NCI-H524 treated with DMSO at 0.1 percent for 48 hours (cell line): ENCODE measurements around the gene ADGRG4.
"Not testable (repeated sequence)": the region's sequence is repeated elsewhere in the genome, so short reads cannot be mapped to it uniquely, and the experiment has no call there.

Source experiments
- DNase-seq: peaks from one replicate; lab custom pipeline; 2025; lab: John Stamatoyannopoulos, UW

The ADGRG4 gene

DNA sequence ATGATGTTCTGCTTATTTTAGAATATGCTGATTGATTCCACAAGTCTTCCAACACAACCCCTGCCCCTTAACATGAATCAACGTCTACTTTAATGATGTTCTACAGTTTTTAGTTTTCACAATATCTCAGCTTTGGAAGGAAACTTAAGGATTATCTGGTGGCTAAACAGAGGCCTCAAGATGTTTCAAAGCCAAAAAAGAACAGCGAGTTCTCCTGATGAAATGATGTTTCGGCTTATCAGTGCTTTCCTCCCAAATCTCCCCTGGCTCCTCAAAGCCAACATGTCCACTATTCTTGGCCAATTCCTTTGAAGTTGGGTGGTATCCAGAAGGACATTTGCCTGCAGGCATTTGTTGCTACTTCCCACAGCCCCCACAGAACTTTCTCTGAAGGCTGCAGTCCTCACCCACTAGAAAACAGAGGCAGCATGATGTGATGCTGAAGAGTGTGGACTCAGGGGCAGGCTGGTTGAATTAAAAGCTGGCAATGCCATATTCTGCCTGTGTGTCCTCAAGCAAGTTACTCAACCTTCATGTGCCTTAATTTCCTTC lies 87.3 kb downstream of the ADGRG4 start:
- no peak for DNase-seq

DNA sequence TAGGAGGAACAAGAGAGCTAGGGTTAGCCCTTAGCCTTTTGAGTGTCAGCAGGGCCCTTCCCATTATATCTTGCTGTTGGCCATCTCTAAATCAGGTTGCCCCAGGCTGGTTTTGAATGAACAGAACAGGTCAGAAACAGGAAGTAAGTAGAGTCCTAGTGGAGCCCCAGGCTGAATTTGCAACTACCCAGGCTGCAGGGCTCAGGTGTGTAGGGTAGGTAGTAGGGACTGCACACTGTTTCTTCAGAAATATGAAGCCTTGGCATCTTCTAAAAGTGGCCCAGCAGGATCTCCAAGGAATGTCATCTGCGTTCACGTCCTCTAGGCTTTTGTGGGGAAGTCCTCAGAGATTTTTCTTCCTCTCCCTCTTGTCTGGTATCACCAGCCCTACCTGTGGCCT lies 90.2 kb downstream of the ADGRG4 start:
- no peak for DNase-seq

DNA sequence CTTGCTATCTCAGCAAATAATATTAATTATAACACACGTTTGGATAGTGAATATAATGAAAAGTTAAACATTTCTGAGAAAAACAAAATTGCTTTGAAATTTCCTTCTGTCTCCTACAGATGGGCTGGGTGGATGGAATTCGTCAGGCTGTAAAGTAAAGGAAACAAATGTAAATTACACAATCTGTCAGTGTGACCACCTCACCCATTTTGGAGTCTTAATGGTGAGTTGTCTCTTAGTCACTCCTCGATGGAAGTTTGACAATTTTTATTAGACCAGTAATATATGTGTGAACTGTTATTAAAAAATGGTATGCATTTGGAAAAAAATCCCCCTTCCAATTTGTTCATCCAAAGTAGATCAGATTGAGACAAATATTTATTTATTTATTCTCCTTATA lies 94.5 kb downstream of the ADGRG4 start:
- no peak for DNase-seq

DNA sequence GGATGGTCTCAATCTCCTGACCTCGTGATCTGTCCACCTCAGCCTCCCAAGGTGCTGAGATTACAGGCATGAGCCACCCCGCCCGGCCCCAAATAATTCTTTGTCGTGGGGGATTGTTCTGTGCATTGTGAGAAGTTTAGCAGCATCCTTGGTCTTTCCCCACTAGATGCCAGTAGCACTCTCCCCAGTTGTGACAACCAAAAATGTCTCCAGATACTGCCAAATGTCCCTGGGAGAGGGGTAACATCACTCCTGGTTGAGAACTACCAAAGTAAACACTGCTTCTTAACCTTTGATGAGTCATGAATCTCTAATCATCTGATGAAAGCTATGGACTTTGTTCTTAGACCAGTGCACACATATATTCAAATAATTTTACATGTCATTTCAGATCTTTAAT lies 96.2 kb downstream of the ADGRG4 start:
- DNase-seq, result no peak

DNA sequence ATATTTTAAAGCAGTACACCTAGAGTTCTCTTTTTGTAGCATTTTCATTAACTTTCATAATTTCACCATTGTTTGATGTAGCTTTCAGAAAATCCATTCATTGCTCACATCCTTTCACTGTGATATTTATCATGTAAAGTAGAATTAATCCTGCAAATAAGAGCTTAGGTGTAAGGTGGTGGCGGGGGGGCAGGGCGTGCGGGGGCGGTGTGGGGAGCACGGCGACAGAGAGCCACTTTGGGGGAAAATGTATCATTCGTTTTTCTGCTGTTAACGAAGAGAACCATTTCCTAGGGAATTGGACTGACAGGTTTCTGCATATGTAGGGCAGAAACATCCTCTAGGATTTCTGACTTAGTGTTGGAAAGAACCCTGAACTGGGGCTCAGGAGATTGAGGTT lies 104.4 kb downstream of the ADGRG4 start:
- no peak for DNase-seq

DNA sequence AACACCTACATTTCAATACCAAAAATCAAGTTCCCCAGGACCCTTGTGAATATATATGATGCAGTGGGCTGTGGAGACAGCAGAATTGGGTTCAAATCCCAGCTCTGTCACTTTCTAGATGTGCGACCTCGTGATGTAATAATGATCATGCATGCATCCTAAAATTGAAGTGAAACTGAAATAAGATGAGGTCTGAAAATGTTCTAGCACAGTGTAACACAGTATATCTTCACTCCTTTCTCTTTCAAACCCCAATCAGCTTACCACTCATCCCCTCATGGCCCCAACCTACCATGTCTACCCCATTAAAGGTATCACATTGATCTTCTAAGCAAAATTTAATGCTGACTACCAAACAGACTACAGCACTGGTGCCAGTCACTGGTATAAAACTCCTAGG lies 117.0 kb downstream of the ADGRG4 start:
- no peak for DNase-seq

DNA sequence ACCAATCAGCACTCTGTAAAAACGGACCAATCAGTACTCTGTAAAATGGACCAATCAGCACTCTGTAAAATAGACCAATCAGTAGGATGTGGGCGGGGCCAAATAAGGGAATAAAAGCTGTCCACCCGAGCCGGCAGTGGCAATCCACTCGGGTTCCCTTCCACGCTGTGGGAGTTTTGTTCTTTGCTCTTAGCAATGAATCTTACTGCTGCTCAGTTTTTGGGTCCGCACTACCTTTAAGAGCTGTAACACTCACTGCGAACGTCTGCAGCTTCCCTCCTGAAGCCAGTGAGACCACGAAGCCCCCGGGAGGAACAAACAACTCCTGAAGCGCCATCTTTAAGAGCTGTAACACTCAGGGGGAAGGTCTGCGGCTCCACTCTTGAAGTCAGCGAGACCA lies 120.6 kb downstream of the ADGRG4 start:
- no peak for DNase-seq

DNA sequence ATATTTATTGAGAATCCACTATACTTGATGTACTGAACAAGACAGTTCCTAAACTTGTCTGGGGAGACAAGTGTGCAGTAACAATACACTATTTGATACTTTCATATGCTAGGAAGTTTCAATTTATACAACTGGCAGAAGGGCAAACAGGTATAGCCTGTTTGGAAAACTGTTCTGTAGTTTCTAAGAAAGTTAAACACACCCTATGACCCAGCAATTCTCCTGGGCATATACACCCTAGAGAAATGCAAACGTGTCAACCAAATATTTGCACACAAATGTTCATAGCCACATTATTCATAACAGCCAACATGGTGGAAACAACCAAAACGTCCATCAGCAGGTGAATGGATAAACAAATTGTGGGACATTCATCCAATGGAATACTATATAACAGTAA lies 123.0 kb downstream of the ADGRG4 start:
- no peak for DNase-seq

DNA sequence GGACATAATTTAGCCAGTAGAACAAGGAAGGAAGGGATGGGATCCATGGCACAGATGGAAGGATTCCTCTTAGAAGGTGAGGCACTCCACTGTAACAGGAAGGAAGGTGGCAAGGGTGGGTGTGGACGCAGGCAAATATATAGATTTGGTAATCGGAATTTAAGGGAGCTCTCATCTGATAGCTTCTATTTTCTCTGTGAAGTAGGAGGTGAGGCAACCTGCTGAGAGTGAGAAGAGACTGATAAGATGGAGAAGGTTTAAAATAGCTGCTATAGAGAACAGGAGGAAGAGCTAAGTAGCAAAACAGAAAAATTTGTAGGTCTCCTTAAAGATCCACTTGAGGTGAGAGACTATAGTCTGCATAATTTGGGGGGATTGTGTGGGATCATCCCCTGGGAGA lies 125.2 kb downstream of the ADGRG4 start:
- no peak for DNase-seq

DNA sequence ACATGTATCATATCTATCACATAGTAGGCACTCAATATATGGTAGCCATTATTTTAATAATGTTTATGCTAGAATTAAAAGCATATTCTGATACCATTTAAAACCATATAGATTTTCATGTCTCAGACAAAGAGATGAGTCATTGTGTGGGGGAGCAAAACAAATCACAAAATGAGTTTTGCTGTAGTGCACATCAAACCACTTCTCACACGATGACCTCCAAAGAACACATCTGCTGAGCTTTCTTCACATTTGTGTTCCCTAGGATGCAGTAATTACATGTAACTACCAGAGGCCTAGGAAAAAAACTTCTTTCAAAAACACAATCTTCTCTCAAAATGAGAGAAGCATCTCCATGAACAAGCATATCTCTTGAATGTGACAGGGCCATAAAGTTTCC lies 130.9 kb downstream of the ADGRG4 start:
- DNase-seq, result no peak

DNA sequence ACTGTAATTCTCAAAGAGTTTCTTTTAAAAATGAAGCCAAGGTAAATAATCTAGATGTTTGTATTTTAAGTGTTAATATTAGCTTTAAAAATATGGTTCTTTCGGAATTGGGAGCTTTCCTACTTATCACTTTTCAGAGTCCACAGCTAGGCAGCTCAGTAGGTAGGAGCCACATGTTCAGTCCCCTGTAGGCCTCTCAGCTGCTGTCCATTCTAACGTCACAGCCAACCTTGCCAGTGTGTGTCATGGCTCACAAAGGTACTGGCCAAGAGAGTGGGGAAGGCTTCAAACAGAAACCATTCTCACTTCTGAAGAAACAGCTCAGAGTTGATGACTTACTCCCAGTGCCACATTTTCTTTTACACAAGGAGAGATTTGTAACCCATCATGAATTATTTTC lies 137.0 kb downstream of the ADGRG4 start:
- no peak for DNase-seq

DNA sequence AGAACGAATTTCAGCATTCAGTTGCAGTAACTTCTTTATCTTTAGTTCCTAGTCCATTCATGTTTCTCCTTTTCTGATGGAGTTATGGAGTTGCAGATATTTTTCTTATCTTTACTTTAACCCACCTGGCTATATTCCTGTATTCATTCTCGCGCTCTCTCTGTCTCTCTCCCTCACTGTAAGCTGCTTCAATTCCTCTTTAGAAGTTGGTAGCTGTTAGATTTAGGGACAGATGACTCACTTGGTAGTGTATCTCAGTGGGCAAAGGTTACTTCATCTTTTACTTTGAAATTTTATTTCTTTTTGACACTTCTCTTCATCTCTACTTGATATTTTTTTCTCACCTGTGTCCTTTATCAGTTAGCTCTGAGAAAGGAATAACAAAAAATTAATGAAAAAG lies 137.4 kb downstream of the ADGRG4 start:
- no peak for DNase-seq

DNA sequence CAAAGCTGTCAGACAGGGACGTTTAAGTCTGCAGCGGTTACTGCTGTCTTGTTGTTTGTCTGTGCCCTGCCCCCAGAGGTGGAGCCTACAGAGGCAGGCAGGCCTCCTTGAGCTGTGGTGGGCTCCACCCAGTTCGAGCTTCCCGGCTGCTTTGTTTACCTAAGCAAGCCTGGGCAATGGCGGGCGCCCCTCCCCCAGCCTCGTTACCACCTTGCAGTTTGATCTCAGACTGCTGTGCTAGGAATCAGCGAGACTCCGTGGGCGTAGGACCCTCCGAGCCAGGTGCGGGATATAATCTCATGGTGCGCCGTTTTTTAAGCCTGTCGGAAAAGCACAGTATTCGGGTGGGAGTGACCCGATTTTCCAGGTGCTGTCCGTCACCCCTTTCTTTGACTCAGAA lies 144.9 kb downstream of the ADGRG4 start:
- DNase-seq, result not testable (repeated sequence)

DNA sequence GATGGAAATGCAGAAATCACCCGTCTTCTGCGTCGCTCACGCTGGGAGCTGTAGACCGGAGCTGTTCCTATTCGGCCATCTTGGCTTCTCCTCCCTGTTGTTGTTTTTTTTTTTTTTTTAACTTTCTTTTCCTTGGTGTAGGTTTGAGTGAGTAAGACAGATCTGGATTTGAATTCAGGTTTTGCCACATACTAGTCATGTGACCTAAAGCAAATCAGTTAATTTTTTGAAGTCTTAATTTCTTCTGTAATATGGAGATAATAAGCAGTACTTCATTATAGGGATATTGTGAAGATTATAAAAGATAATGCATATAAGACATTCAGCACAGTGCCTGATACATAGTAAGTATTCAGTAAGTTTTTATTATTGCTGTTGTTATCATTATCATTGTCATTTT lies 145.4 kb downstream of the ADGRG4 start:
- DNase-seq, result no peak

DNA sequence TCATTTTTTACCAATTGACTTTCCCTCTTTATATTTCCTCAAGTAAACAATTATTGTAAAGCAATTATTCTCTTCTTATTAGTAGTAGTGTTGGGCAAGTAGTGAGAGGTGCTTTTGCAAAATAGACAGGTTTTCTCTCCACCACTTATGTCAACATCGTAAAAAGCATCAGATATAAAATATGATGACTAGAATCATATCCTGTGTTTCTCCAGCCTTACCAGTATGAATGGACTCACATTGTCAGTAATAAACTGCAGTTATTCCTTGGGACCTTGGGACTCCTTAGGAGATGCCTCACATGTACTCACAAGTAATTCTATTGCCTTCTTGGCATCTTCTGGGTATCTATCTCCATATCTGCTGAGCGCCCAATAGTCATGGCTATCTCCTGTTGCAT lies 146.5 kb downstream of the ADGRG4 start:
- DNase-seq, result no peak

DNA sequence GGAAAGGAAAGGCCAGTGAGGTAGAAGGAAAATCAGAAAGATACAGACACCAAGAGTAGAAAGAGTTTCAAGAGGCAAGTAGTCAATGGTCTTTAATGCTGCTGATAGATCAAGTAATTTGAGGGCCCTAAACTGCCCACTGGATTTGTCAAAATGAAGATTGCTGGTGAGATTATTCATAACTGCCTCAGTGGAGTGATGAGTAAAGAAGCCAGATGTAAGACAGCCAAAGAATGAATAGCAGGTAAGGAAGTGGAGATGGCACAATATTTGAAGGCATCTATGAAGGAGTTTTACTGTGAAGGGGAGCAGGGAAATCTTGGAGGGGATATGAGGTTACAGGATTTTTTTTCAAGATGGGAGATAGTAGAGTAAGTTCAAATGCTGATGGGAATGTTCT lies 147.2 kb downstream of the ADGRG4 start:
- DNase-seq, result no peak

DNA sequence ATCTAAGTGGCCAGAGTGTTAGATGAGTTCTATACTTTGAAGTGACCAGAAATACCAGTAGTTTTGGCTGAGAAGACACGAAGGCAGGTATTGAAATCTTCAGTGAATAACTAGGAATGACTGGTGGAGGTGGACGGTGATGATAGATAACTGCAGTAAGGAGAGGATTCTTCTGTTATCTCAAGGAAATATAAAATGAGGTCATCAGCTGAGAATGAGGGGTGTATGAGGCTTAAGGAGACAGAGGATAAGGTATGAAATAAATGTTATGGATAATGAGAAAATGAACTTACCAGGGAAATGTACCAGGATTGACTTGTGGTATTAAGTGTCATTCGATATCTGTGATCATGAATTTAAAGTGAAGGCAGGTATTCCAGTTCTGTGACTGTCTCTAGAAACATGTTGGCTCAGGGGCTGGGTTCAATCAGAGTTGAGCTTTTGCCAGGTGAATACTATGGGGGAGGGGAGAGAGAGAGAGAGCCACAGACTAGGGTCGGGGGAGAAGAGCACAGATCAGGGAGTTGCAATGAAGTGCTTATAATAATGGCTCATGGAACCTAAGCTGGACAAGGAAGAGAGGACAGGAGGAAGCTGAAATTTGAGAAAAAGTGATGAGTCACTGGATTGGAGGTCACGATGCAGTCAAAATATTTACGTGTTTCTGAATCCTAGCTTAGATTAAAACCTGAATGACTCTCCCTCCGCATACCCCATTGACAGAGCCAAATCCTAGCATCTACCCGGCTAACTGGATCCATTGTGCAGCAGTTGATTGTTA lies 149.5 kb downstream of the ADGRG4 start:
- no peak for DNase-seq

DNA sequence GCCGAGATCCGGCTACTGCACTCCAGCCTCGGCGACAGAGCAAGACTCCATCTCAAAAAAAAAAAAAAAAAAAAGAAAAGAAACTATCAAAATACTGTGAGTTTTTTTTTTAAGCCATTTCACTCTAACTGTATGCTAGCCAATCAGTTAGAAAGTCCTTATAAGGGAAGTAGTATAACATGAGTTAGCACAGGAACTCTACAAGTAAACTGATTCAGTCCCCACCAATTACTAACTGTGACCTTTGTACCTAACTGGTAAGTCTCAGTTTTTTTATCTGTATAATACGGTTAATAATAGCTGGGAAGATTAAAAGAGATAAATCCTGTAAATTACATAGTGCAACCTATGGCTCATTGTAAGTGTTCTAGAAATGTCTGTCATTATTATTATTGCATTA lies 151.9 kb downstream of the ADGRG4 start:
- DNase-seq, result no peak

DNA sequence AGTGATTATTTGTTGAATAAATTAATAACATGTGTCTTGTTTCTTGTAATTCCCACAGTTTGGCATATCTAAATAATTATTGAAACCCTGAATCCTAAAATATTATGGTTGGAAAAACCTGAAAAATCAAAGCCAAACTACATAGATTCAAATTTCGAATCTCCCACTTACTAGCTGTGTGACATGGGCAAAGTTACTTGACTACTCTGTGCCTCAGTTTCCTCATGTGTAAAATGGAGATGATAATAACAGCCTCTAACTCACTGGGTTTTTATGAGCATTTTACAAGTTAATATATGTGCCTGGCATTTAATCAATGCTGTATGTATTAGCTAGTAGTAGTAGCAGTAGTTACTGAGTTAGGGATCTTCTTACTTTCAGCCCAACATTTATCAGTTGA lies 152.4 kb downstream of the ADGRG4 start:
- no peak for DNase-seq

DNA sequence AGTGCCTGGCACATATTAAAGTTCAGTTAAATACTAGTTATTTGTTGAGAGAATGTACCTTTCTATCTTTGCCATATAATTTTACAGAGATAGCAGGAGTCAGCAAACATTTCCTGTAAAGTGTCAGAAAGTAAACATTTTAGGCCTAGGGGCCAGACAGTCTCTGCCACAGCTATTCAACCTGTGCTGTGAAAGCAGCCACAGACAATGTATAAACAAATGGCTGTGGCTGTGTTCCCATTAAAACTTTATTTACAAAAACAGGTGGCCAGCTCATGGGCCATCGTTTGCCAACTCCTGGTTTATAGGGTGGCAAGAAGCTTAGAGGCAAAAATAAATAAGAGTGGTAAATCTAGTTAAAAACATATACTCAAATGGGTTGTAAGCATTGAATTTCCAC lies 153.0 kb downstream of the ADGRG4 start:
- no peak for DNase-seq

DNA sequence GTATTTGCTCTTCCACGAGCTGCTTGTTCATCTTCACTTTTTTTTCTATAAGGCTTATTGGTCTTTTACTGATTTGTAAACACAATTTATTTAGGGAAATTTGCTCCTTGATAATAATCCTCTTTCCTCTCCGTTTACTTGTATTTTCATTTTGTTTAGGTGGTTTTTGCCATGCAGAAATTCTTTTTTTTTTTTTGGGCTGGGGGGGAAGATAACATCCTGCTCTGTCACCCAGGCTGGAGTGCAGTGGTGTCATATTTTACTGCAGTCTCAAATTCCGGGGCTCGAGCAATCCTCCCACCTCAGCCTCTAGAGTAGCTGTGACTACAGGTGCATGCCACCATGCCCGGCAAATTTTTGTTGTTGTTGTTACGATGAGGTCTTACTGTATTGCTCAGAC lies 155.4 kb downstream of the ADGRG4 start:
- no peak for DNase-seq

DNA sequence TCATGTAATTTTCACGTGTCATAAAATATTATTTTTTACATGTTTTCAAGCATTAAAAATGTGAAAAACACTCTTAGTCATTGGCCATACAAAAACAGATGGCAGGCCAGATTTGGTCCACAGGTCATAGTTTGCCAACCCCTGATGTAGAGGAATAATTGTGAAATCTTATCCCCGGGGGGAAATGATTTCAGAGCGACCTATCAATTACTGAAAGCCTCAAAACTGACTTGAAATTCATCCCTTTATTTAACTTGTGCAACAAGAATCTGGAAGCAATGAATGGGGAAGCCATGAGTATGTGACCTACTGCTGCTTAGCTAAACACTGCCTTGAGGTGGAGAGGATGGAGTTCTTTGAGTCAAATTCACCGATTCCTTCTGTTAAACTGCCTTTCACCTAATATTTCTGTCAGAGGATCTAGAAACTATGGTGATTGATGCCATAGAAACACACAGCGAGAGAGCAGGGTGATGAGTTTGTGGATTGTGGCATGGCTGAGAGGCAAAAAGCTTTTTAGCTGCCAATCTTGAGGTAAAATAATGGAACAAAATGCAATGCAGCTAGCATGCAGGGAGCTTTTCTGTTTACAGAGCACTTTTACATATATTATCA lies 156.6 kb downstream of the ADGRG4 start:
- no peak for DNase-seq

DNA sequence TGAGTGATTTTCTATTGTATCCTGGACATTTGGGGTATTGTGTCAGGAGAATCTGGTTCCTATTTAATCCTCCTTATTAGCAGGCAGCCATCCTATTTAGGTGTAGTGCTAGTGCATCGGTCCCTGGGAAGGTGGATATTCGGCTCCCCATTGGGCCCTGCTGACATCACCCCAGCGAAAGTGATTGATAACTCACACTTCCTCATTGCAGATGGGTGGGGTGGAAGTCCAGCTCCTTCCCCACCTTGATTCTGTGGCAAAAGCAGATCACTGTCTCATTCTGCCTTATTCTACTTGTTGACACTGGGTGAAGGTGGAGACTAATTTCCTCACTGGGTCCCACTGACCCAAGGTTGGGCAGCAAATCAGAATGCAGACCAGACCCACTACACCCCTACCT lies 163.8 kb downstream of the ADGRG4 start:
- DNase-seq, result no peak
